Mesangial cell (primary cell): ENCODE results near the gene VTA1. TPM values are rescaled to one million over a fixed set of nuclear protein-coding genes. Genes with fewer than 3 reads are reported as not detected.

Source experiments
- total RNA-seq: library from RNA; depleted of rRNA; stranded (reverse); fragments of >200 nt; gene quantifications from 2 replicates; pipeline ENCODE4 v1.2.3, GENCODE V29; 2015

The VTA1 gene
- 34.4 and 46.9 TPM in 2 replicates for total RNA-seq

GRCh38 chr6:142146828-142147662 is at the start of gene VTA1, which contains the start of gene NMBR:
Gene VTA1 (plus strand): TSS chr6:142147263. CDS start chr6:142147288, 25 bp downstream.
Gene NMBR (minus strand): TSS chr6:142147122. CDS start chr6:142088658, 58,464 bp downstream.

GRCh38 chr6:142132625-142133024 is 14.4 kb upstream of the VTA1 start, which contains the start of gene GJE1:
Gene GJE1 (plus strand): TSS chr6:142132925. CDS start chr6:142133159, 234 bp downstream.

Other genes with a start within 250 kb of the VTA1 start
- not detected in 2 replicates for gene GJE1, start 14.3 kb upstream of the VTA1 start, total RNA-seq
- 0.25 and 0.33 TPM in 2 replicates for gene NMBR, start 141 bp upstream of the VTA1 start, total RNA-seq
- 66.2 and 71.1 TPM in 2 replicates for gene ADGRG6, start 154.7 kb downstream of the VTA1 start, total RNA-seq